Stimulated activated CD4-positive, alpha-beta T cell treated with anti-CD3 and anti-CD28 coated beads, Interleukin-2, amount 100 ng/mL, for 4 hours (primary cell): ENCODE results near the gene ABCA13.

Experiments used
- DNase-seq: peaks from one replicate; pipeline ENCODE4 v3.0.0-alpha.2; 2020; ENCODE audit warnings: low read depth

Gene ABCA13

DNA sequence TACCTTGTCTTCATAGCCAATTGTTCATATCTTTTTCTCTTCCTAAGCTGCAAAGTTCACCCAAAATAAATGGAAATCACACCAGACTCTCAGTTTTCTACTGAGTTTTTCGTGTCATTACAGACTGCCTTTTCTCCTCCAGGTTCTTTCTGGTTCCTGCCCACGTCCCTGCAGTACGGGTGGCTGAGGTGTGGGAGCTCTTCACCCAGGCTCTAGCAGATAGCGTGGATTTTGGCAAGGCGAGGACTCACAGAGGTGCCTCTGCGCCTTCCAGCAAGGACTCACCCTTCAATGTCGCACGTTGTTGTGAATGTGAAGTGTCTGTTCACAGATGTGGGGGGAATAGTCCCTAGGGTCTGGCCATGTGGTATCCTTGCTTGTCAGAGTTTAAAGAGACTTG lies 71.6 kb downstream of the ABCA13 start:
- no peak for DNase-seq

DNA sequence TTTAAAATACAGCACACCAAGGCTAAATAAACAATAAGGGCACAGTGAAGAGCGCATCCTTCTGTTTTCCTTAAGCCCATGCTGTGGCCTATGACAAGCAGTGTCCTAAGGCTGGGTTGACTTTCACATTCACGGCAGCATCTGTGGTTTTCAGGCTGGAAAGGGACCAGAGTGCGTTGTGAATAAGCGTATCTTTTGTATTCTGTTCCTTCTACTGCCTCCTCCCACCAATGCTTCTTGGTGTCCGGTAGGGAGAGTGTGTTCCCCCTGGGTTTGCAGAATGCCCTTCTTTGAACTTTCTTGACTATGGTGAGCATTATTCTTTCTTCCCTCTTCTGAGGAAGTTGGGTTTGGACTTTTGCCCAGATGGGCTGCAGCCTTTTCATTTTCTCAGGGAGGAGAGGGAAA lies 73.6 kb downstream of the ABCA13 start:
- no peak for DNase-seq

DNA sequence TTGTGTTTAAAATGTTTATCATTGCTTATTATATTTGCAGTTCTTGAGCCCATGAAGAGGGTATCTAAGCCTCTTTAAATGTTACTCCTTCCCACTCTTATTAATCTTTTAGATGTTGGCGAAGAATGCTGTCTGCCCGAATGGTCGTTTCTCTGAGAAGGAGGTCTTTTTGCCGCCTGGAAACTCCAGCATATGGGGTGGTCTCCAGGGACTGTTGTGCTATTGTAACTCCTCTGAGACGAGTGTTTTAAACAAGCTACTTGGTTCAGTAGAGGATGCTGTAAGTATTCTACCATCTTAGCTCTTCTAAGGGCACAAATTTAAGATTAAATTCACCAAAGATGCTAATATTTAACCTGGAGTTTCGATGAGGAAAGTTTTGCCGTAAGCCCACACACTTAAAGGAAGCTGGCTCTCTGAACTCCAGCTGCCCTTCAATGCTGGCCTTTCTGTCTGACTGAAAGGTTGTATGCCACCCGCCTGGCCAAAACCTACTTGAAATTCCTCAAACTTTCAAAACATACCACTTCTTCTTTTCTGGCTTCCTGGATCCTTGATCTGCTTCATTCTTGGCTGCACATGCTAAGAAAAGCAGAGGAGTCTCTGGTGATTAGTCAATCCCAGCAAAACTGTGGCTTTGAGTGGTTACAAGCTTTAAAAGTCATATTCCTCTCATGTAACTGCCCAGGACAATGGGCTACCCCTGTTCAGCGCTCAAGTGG lies 74.7 kb downstream of the ABCA13 start:
- DNase-seq = no peak

DNA sequence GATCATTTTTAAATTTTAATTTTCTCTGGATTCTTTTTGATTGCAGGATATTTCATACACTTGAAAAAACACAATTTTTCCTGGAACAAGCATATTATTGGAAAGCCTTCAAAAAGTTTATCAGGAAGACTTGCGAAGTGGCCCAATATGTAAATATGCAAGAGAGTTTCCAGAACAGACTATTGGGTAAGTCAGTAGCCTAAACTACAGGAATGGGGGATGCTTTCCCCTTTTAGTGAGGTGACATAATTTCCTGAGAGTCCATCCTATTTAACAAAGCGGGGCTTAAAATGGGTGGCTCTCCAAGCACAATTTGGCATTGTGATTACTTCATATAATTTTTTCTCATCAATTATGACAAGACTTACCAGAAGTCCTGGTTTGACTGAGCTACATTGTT lies 77.9 kb downstream of the ABCA13 start:
- no peak for DNase-seq

DNA sequence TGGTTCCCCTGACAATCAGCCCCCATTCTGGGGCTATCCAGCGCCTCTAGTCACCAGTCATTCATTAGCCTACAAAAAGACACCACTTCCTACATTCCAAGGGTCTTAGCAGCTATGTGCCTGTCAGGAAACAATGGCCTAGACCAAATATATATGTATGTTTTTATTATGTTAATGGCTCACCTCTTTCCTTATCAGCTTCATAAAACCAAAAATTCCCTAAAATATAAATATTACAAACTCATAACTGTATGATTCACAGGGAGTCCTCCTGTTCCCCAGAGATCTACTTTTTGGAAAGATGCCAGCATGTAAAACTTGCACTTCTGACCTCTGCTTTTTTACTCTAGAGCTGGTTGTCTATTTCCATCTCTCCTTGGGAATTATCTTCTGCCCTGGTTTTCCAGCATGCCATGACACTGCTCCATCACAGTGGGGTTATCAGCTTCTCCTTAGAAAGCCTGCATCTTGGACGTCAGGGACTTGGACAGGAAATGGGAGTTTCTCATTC lies 79.2 kb downstream of the ABCA13 start:
- DNase-seq = no peak

DNA sequence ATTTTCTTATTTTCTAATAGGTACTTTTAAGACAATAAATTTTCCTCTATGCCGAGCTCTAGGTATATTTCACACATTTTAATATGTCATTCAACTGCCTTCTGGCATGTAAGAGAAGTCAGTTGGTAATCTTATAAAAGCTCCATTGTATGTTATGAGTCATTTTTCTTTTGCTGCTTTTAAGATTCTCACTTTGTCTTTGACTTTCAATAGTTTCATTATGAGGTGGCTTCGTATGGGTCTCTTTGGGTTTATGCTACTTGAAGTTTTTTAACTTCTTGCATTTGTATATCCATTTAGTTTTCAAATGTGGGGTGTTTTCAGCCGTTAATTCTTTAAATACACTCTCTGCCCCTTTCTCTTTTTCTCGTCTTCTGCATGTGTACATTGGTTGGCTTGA lies 80.5 kb downstream of the ABCA13 start:
- no peak for DNase-seq

DNA sequence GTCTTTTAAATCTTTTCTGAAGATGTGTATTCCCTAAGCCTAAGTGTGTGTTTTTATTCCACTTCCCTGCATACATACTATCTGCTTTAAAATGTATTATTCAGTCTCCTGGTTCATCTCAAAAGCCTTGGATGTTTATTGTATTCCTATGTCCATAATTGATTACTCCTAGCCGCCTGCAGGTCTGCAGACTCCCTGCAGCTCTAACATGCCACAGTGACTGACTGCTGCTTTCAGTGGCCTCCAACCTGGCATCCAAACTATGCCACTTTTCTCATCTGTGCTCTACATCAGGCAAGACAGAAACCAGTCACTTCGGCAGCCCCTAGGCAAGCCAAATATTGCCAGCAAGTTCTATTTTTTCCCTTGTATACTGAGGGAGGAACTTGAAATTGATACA lies 81.7 kb downstream of the ABCA13 start:
- DNase-seq = no peak

DNA sequence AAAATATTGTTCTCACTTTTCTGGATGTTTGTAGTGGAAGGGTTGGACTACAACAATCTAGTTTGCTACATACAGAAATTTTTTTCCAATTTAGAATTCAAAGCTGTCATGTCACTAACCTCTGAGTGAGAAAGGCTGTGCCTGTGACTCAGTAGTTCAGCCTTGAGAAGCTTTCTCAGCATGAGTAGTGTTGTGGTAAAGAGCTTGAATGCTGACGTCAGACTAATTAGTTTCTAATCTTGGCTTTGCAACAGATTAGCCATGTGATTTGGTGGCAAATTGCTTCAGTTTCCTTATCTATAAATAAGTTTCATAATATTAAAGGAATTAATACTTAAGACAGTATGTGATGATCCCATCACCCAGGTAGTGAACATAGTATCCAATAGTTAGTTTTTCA lies 83.8 kb downstream of the ABCA13 start:
- no peak for DNase-seq

DNA sequence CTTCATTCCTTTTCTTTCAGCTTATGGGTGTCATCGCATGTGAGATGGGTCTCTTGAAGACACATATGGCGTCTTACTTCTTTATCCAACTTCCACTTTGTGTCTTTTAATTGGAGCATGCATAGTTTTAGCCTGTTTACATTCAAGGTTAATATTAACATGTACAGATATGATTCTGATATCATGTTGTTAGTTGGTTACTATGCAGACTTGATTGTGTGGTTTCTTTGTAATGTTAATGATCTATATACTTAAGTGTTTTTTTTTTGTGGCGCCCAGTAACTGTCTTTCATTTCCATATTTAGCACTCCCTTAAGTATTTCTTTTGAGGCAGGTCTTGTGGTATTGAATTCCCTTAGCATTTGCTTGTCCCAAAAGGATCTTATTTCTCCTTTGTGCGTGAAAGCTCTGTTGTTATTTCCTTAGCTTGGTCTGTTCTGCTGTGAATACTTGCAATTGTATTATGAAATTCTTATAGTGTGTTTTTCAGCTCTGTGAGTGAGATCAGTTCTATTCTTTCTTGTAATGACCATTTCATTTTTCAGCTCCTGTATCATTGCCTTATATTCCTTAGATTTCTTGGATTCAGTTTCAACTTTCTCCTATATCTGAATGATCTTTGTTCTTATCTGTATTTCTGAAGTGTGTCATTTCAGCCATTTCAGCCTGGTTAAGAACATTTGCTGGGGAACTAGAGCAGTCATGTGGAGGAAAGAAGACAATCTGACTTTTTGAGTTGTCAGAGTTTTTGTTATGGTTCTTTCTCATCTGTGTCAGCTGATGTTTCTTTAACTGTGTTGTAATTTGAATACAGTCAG lies 88.4 kb downstream of the ABCA13 start:
- DNase-seq = no peak

DNA sequence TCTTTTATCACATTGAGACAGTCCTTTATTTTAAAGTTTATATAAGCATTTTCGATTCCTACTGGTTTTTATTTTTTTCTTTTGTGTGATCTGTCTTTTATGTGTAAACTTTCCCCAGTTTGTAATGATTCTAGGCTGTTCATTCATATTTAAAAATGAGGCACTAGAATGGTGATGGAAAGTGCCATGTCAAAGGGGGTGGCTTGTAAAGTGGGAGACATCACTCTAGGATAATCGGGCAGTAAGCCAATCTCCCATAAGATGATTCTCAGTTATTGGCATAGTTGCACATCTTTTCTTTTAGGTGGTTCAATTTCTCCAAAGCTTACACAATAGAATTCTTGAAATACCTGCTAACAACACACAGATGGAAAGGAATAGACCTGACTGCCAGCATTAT lies 90.4 kb downstream of the ABCA13 start:
- DNase-seq = no peak

DNA sequence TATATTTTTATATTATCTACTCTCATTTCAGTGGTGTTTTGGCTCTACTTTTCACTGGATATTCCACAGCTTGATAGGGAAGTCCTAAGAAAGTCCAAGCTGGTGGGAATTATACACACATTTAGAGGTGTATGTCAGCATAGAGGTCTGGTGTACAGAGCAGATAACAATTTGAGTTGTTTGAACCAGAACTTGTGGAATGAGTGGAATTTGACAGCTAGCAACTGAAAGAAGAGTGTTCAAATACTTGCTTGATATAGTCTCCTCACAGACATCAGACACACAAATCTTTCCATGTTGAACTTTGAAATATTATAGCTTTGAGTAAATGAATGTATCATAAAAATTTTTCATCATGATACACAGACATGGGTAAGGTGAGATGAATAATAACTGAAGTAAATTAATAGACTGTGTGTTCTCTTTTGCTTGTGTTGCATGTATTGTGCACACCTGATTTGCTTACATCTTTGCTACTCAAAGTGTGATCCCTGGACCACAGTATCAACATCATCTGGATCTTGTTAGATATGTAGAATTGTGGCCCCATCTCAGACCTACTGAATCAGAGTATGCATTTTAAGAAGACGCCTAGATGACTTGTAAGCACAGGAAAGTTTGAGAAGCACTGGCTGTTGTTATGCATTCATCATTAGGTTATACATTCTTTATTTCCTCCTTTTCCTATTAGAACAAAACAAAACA lies 91.5 kb downstream of the ABCA13 start:
- DNase-seq = no peak

DNA sequence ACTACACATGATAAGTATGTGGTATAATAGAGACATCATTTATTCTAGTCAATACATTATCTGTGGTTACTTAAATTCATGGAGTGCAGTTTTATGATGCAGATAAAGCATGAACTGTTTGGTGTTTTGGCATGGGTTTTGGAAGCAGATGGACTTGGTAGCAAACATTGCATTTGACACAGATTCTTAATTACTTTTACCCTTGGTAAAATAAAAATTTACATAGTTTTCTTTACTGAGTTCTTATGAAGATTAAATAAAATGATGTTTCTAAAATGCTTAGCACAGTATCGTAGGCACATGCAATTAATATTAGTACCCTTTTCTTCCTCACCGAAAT lies 92.0 kb downstream of the ABCA13 start:
- no peak for DNase-seq

DNA sequence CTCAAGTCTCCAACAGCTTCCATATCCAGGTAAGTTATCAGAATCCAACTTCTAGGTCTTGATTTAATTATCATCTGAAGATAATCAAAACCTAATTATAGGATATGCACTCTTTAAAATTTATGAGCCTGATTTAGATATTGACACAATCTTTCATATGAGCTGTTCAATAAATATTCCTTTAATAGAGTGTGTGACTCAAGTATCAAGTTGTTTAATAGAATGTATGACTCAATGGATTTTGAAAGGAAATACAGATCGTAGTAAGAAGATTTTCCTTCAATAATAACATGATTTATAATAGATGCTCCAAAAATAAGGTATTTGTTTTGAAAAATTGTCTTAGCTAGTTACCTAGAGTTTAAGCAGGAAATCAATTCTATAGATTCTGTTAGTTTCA lies 97.8 kb downstream of the ABCA13 start:
- DNase-seq = no peak

DNA sequence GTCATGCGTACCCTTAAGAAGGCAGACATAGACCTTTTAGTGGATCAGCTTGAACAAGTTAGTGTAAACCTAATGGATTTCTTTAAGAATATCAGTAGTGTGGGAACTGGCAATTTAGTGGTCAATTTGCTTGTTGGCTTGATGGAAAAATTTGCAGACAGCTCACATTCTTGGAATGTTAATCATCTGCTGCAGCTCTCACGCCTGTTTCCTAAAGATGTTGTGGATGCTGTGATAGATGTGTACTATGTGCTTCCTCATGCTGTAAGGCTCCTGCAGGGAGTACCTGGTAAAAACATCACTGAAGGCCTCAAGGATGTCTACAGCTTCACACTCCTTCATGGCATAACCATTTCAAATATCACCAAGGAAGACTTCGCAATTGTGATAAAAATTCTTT lies 103.4 kb downstream of the ABCA13 start:
- no peak for DNase-seq

DNA sequence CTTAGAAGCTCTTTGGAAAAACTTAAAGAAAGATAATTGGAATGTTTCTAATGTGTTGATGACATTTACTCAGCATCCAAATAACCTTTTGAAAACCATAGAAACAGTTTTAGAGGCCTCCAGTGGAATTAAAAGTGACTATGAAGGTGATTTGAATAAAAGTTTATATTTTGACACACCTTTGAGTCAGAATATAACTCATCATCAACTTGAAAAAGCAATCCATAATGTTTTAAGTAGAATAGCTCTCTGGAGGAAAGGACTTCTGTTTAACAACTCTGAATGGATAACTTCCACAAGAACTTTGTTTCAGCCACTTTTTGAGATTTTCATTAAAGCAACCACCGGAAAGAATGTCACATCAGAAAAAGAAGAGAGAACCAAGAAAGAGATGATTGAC lies 108.2 kb downstream of the ABCA13 start:
- no peak for DNase-seq

DNA sequence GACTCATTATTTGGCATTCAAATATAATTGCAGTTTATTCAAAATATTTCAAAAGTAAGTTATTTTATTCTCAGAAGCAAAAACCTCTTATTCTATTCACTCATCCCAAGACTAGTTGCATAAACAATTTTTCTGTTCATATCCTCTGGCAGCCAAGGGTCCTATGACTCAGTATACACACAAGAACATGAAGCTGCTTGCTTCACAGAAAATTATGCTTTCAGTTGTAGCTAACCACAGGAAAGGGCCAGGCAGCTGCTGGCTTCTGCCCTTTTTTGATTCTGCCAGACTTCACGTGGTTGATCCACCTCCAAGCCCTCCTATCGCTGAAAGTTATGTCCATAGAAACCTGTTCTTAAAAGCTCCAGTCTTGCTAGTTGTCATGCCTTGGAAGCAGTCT lies 108.8 kb downstream of the ABCA13 start:
- DNase-seq = no peak

DNA sequence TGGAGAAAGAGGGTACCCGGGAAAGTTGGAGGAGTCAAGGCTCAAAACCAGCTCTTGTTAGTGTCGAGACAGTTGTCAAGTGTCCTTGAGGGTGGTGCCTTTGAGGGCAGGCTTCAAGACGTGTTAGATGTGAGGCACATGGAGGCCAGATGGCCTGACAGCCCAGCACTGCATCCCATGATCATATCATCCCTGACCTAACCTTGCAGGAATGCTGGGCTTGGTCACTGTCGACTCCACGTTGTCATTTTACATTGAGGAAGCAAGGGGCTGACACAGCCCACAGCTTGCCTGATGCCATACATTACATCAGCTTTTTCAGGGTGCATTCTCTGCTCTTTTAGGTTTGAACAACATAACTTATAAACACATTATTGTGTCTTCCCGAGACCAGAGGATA lies 114.1 kb downstream of the ABCA13 start:
- no peak for DNase-seq

DNA sequence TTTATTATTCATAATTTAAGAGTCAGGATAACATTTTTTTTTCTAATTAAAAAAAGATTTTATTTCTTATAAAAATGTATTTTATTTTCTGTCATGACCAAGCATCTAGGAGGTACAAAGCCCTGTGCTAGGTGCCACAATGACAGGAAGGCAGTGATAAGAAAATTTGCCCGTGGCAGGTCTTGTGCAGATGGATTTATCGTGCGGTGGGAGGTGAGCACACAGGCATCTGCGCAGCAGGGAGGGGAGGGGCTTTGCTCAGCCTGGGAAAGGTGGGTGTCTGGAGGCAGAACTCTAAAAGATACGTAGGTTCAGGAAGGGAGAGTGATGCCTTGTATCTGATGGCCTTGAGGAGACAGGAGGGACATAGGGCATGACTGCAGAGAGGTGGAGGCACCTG lies 115.6 kb downstream of the ABCA13 start:
- DNase-seq = no peak

DNA sequence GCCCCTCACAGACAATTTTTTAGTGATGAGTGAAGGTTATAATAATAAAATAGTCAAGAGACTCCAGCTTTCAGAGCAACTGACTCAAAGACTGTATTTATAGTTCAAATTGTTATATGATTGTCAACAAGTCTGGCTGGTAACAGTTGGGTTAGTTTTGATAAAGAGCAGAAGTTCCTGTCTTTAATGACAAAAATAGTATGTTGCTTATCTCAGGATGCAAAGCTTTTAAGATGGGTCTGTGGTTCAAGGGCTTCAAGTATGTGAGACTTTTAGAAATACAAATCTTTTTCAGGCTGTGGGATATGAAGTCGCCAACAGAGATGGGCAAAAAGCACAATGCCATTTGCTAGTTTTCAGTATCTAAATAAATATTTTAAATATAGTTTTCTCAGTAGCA lies 118.4 kb downstream of the ABCA13 start:
- DNase-seq = no peak

DNA sequence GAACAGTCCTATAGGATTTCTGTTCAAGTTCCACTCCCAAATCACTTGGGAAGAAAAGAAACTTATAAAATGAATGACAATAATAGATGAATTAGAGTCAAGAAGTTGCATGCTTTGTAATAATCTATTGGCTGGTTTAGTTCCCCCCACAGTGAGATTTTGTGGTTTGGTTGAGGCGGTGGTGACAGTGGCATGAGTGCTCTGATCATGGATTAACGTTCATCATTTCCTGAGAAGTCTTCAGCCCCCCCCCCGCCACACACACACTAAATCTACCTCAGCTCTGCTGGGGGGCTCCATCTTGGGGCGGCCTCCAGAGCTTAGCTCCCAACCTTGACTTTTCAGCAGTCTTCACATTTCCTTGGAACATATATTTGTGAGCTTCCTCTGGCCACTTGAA lies 121.7 kb downstream of the ABCA13 start:
- DNase-seq = no peak

DNA sequence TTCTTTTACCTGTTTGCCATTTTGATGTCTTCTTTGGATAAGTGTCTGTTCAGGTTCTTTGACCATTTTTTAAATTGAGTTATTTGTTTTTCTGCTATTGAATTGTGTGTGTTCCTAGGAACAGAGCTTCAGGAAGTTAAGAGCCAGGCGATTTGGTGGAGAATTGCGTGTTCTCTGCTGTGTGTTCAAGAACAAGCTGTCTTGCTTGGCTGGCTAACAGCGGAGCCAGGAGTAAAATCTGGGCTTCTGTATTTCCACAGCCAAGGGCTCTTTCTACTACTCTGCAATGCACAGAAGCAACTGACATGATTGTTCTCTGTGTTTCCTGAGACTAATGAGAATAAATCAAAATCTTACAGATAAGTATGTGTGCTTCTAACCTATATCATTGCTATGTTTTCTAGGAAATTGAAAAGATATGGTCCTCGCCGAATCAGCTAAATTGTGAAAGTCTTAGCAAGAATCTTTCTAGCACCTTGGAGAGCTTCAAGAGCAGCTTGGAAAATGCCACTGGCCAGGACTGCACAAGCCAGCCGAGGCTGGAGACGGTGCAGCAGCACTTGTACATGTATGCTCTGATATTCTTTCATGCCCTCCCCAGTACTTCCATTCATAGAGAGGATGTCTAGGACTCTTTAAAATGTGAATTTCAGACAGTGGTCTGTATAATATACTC lies 124.2 kb downstream of the ABCA13 start:
- no peak for DNase-seq

DNA sequence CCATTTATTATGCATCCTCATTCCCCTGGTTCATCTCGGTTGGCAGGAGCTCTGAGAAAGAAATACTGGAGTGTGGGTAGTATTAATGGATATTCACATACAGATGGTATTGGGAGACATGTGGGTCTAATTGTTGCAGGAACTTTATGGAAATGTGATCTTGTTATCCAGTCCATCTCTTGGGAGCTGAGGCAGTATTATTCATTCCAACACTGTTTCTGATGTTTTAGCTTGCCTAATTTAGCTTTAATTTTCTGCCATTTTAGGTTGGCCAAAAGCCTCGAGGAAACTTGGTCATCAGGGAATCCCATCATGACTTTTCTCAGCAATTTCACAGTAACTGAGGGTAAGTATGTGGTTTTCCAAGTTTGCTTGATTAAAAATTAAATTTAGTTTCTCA lies 125.7 kb downstream of the ABCA13 start:
- DNase-seq = no peak

DNA sequence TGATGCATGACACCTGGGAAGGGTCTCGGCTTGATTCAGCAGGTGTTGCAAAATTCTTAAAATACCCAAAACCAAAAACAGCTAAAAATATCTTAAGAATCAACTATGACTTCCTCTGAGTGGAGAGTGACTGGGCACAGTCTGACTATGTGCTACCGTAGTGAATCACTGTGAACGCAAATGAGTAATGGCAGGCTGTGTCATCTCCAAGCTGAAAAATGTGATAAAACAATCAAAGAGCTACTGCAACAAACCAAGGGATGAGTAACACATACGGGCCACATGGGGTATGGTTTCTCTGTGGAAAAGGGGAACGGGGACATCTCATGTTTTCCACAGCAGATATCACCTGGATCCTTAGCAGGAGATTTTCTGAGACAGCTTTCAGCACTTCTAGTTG lies 127.5 kb downstream of the ABCA13 start:
- no peak for DNase-seq
